Measurements from ENCODE around the gene ZNF594. TPM values are rescaled to one million over a fixed set of nuclear protein-coding genes. Genes with fewer than 3 reads are reported as not detected.

ZNF594 gene
- total RNA-seq, 1 experiment from 2014 or later, result 18.4 TPM

- Histone ChIP-seq H3K9me3 (ENCODE audit: insufficient read depth, low read depth) (no peaks in the 10 kb centered on the region), H3F3A (ENCODE audit: insufficient read depth, low read depth) (no peaks in the 10 kb centered on the region), H3K4me1 (replicated peaks; ENCODE audit: insufficient read depth) (no peaks in the 10 kb centered on the region), H3K27me3 (ENCODE audit: insufficient read depth, low read depth) (no peaks in the 10 kb centered on the region), H3K27ac (no peak overlapping the region), H2AFZ (no peak overlapping the region), H3K36me3 (ENCODE audit: low read depth) (no peaks in the 10 kb centered on the region), H3K4me2 (no peak overlapping the region), H3K9me2 (ENCODE audit: insufficient read depth) (no peaks in the 10 kb centered on the region), H4K20me1 (ENCODE audit: insufficient read depth) (no peaks in the 10 kb centered on the region), H3K79me2 (ENCODE audit: low read depth) (no peaks in the 10 kb centered on the region), H3K4me3 (no peak overlapping the region)
- ChIA-PET CTCF (interaction anchor here (0.6 kb wide), 1 partner anchor 1747 kb away, joined by 7 read pairs; no protein-coding TSS in a partner anchor), POLR2A (ENCODE audit: unreplicated experiment) (no interaction called here)
- BruUV-seq (replicated peaks), result no TSS peak
- no peak for DNase-seq
- TF ChIP-seq CTCF (conservative IDR thresholded peaks at IDR 0.05) (no peak), EZH2 (IDR thresholded peaks at IDR 0.05; ENCODE audit: low read depth) (no peak)
- intact Hi-C loops (cut with micrococcal nuclease; ENCODE audit: unreplicated experiment), result no loop called here
Measured at GRCh38 chr17:5210614-5211252, 19.1 kb upstream of the ZNF594 start.

DNA sequence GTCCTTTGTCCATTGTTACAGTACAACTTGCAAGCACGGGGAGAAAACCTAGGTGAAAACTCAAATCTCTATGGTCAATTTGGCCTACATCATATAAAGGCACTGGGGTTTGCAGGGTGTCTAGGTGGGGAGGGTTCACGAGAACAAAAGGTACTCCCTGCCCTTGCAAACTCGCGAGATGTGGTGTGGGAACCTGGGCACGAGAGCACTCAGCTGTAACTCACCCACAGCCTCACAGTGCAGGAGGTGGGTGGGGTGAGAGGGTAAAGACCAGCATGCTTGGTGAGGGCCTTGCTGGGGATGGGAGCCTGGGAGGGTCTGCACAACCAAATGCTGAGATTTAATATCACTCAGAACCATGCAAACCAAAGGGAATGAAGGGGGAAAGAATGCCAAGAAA lies 18.4 kb upstream of the ZNF594 start:
- DNase-seq, result no peak
- Histone ChIP-seq H3K9me2 (ENCODE audit: insufficient read depth) (no peaks in the 10 kb centered on the region), H3K4me2 (no peak overlapping the region), H3F3A (ENCODE audit: insufficient read depth, low read depth) (no peaks in the 10 kb centered on the region), H3K36me3 (ENCODE audit: low read depth) (no peaks in the 10 kb centered on the region), H3K4me1 (replicated peaks; ENCODE audit: insufficient read depth) (no peaks in the 10 kb centered on the region), H3K9me3 (ENCODE audit: insufficient read depth, low read depth) (no peaks in the 10 kb centered on the region), H2AFZ (no peak overlapping the region), H3K27me3 (ENCODE audit: insufficient read depth, low read depth) (no peaks in the 10 kb centered on the region), H3K27ac (no peak overlapping the region), H3K79me2 (ENCODE audit: low read depth) (no peaks in the 10 kb centered on the region), H4K20me1 (ENCODE audit: insufficient read depth) (no peaks in the 10 kb centered on the region), H3K4me3 (no peak overlapping the region)
- BruUV-seq (replicated peaks), result no TSS peak
- POLR2A ChIA-PET (ENCODE audit: unreplicated experiment), result no interaction called here
- CTCF ChIA-PET, result interaction anchor here (0.6 kb wide), 1 partner anchor 1747 kb away, joined by 7 read pairs; no protein-coding TSS in a partner anchor
- no peak for TF ChIP-seq EZH2 (IDR thresholded peaks at IDR 0.05; ENCODE audit: low read depth)
- TF ChIP-seq CTCF (conservative IDR thresholded peaks at IDR 0.05), result no peak
- intact Hi-C loops (cut with micrococcal nuclease; ENCODE audit: unreplicated experiment), result no loop called here

- Histone ChIP-seq H3K36me3 (ENCODE audit: low read depth) (no peaks in the 10 kb centered on the region), H3K4me2 (no peak overlapping the region), H3K27ac (no peak overlapping the region), H4K20me1 (ENCODE audit: insufficient read depth) (no peaks in the 10 kb centered on the region), H3F3A (ENCODE audit: insufficient read depth, low read depth) (no peaks in the 10 kb centered on the region), H3K9me2 (ENCODE audit: insufficient read depth) (no peaks in the 10 kb centered on the region), H3K27me3 (ENCODE audit: insufficient read depth, low read depth) (no peaks in the 10 kb centered on the region), H3K79me2 (ENCODE audit: low read depth) (no peaks in the 10 kb centered on the region), H2AFZ (no peak overlapping the region), H3K9me3 (ENCODE audit: insufficient read depth, low read depth) (no peaks in the 10 kb centered on the region), H3K4me1 (replicated peaks; ENCODE audit: insufficient read depth) (no peaks in the 10 kb centered on the region), H3K4me3 (no peak overlapping the region)
- BruUV-seq (replicated peaks), result no TSS peak
- CTCF ChIA-PET, result no interaction called here
- intact Hi-C loops (cut with micrococcal nuclease; ENCODE audit: unreplicated experiment), result no loop called here
- POLR2A ChIA-PET (ENCODE audit: unreplicated experiment), result no interaction called here
- DNase-seq, result no peak
- TF ChIP-seq CTCF (conservative IDR thresholded peaks at IDR 0.05) (no peak), EZH2 (IDR thresholded peaks at IDR 0.05; ENCODE audit: low read depth) (no peak)
Measured at GRCh38 chr17:5209396-5209795, 17.7 kb upstream of the ZNF594 start.

Measured in PC-9 (cell line).